Gastroesophageal sphincter (tissue), 4 donors: ENCODE results near the gene DUSP6. TPM values are rescaled to one million over a fixed set of nuclear protein-coding genes. Genes with fewer than 3 reads are reported as not detected.

Experiments used
- ATAC-seq: fragments of 150-250 bp; one replicate; pipeline ENCODE4 v1.9.1; 2016; ENCODE audit warnings: mild to moderate bottlenecking, moderate library complexity
- H3K27ac ChIP-seq, 4 donors: fragments of 200-600 bp; sonication (generic) in 3 of 4; 1 replicate in 3 of 4; 2 replicates in 1 of 4; pipeline ENCODE4 v1.5.1; 2016 to 2019
- H3K27me3 ChIP-seq: fragments of 200-600 bp; sonication (generic); one replicate; pipeline ENCODE4 v1.5.1; 2019
- H3K36me3 ChIP-seq, 2 donors: fragments of 200-600 bp; sonication (generic); one replicate each; pipeline ENCODE4 v1.5.1; 2019; ENCODE audit warnings: control low read depth in 1 of 2
- H3K4me1 ChIP-seq, 3 donors: fragments of 200-600 bp; sonication (generic); 1 replicate in 2 of 3; 2 replicates in 1 of 3; pipeline ENCODE4 v1.5.1; 2016 to 2019; ENCODE audit warnings: control low read depth in 2 of 3
- H3K4me3 ChIP-seq, 2 donors: fragments of 200-600 bp; sonication (generic); one replicate each; pipeline ENCODE4 v1.5.1; 2019; ENCODE audit warnings: mild to moderate bottlenecking in 1 of 2, moderate library complexity in 1 of 2
- H3K9me3 ChIP-seq, 3 donors: fragments of 200-600 bp; sonication (generic); one replicate each; pipeline ENCODE4 v1.5.1; 2017 to 2019; ENCODE audit warnings: control low read depth in 2 of 3
- EP300 ChIP-seq: sonication (generic); formaldehyde crosslinking; IDR thresholded peaks from one replicate; pipeline ENCODE4 v1.6.1; 2017; ENCODE audit warnings: antibody characterized with exemption, mild to moderate bottlenecking
- POLR2A ChIP-seq, 2 donors: fragments of 450-650 bp; IDR thresholded peaks; one replicate each; pipeline ENCODE4 v1.6.1; 2017; ENCODE audit warnings: antibody characterized with exemption in 2 of 2, mild to moderate bottlenecking in 2 of 2, moderate library complexity in 1 of 2
- POLR2AphosphoS5 ChIP-seq: sonication (generic); formaldehyde crosslinking; IDR thresholded peaks from one replicate; pipeline ENCODE4 v1.6.1; 2017; ENCODE audit warnings: antibody characterized with exemption
- WGBS, 2 donors: methylation state at CpG; one replicate each; pipeline ENCODE4 v1.1.5; 2018; ENCODE audit warnings: low coverage in 1 of 2; 5-methylcytosine and 5-hydroxymethylcytosine counted together
- total RNA-seq, 4 donors: library from RNA; depleted of rRNA; stranded (reverse); fragments of >200 nt; gene quantifications; one replicate each; pipeline ENCODE4 v1.1.0, GENCODE V29; 2016
- TF ChIP-seq, protein P1 (sequence below), 4 experiments: fragments of 200-600 bp in 2 of 4; fragments of 450-650 bp in 2 of 4; sonication (generic) in 1 of 4; IDR thresholded peaks; one replicate each; pipeline ENCODE4 v1.5.1; 2017 to 2019; ENCODE audit warnings: antibody characterized with exemption in 4 of 4, mild to moderate bottlenecking in 2 of 4, moderate library complexity in 2 of 4

The DUSP6 gene
- total RNA-seq, 4 donors from 2014 or later, result 52.8 to 73.8 (median 58.5) TPM

DNA sequence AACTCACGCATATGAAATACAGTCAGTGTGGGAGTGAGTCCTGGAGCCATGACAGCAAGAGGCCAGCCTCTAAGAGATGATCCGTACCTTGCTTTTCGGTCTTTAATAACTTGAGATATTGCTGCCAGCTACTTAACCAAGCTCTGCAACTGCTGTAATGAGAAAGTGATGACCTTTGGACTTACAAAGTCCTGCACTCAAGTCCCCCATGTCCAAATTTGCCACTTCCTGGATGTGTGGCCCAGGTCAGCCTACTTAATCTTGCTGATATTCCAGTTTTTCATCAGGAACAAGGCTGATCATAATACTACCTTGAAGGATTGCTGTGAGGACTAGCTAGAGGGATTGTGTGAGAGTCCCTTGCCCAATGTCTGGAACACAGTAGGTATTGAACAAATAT is 33.8 kb upstream of the DUSP6 start:
- H3K27me3 ChIP-seq, result no peaks in the 10 kb centered on the region
- no peak for ATAC-seq
- peaks cover 4 to 64% (median 15%) of the 10 kb centered on the region in 3 donors for H3K4me1 ChIP-seq
- WGBS, 2 donors, result 57 to 64% methylated on average over 3 of the region's 3 CpGs
- no peaks in the 10 kb centered on the region for H3K36me3 ChIP-seq
- no peaks in the 10 kb centered on the region for H3K9me3 ChIP-seq
- TF ChIP-seq POLR2AphosphoS5, result no peak
- no peak for TF ChIP-seq EP300
- no peak for TF ChIP-seq POLR2A (IDR thresholded peaks at IDR 0.05)
- TF ChIP-seq, protein P1, sequence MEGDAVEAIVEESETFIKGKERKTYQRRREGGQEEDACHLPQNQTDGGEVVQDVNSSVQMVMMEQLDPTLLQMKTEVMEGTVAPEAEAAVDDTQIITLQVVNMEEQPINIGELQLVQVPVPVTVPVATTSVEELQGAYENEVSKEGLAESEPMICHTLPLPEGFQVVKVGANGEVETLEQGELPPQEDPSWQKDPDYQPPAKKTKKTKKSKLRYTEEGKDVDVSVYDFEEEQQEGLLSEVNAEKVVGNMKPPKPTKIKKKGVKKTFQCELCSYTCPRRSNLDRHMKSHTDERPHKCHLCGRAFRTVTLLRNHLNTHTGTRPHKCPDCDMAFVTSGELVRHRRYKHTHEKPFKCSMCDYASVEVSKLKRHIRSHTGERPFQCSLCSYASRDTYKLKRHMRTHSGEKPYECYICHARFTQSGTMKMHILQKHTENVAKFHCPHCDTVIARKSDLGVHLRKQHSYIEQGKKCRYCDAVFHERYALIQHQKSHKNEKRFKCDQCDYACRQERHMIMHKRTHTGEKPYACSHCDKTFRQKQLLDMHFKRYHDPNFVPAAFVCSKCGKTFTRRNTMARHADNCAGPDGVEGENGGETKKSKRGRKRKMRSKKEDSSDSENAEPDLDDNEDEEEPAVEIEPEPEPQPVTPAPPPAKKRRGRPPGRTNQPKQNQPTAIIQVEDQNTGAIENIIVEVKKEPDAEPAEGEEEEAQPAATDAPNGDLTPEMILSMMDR (IDR thresholded peaks at IDR 0.05), result no peak
- peak overlapping the region; percentile 3 to 79 (median 73) for H3K27ac ChIP-seq
- no peak overlapping the region for H3K4me3 ChIP-seq

DNA sequence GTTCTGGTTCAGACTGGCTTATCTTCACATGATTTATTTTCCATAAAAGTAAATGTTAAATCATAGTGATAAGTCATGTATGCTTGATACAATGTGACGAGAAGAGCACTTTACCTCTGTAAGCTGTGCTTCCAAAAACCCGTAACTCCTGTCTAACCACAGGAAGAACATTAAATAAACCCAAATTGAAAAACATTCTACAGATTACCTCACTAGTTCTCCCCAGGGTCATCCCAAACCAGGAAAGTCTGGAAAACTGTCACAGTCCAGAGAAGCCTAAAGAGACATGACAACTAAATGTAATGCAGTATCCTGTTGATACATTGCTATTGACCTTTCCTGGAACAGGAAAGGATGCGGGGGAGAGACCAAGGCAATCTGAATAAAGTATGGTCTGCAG is 32.5 kb upstream of the DUSP6 start:
- ATAC-seq, result no peak
- 26 to 55% methylated on average over 3 of the region's 3 CpGs for WGBS, 2 donors
- Histone ChIP-seq H3K4me3 (no peak overlapping the region), H3K9me3 (no peaks in the 10 kb centered on the region), H3K36me3 (no peaks in the 10 kb centered on the region), H3K27ac (peak overlapping the region; percentile 7 to 90 (median 78)), H3K27me3 (no peaks in the 10 kb centered on the region), H3K4me1 (peaks cover 4 to 54% (median 15%) of the 10 kb centered on the region in 3 donors)
- no peak for TF ChIP-seq POLR2AphosphoS5
- TF ChIP-seq EP300, result no peak
- no peak for TF ChIP-seq POLR2A (IDR thresholded peaks at IDR 0.05)
- TF ChIP-seq, protein P1 (IDR thresholded peaks at IDR 0.05), result no peak

DNA sequence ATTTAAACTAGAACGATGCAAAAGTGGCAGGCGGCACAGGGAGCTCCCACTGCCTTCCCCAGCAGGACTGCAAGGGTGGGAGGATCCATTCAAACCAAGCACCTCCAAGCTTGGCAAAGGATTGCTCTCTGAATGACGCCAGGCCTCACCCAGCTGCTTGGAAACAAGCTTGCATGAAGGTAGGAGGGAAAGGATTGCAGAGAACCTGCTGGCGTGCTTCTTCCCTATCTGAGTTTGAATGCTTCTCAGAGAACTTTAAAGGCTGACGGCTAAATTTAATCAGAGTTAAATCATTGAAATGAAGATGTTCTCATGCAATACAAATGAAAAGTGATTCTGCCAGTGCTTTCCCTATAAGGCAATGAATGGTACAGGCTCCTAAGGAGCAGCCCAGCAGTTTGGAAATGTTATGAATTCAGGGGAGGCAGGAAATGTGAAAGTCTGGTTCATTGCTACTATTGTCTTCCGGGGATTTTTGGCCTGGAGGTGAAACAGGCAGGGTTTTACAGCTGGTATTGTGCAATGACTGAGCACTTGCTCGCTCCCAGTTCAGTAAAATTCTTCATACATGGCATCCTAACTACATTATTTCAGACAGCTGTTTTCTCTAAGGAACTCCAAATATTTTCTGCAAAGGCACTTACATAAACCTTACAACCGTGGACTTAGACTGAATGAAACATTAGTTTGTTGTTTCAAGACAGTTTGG is 31.9 kb upstream of the DUSP6 start:
- peak overlapping the region; percentile 7 to 90 (median 78) for H3K27ac ChIP-seq
- peak; percentile 86 for ATAC-seq
- H3K4me1 ChIP-seq, result peaks cover 4 to 48% (median 15%) of the 10 kb centered on the region in 3 donors
- 9 to 21% methylated on average over 8 of the region's 8 CpGs for WGBS, 2 donors
- H3K36me3 ChIP-seq, result no peaks in the 10 kb centered on the region
- no peaks in the 10 kb centered on the region for H3K27me3 ChIP-seq
- H3K4me3 ChIP-seq, result peak overlapping the region; percentile 1 to 15
- TF ChIP-seq POLR2AphosphoS5 (peak; percentile 67), POLR2A (IDR thresholded peaks at IDR 0.05) (no peak), EP300 (no peak)
- TF ChIP-seq, protein P1 (IDR thresholded peaks at IDR 0.05), result no peak
- no peaks in the 10 kb centered on the region for H3K9me3 ChIP-seq

DNA sequence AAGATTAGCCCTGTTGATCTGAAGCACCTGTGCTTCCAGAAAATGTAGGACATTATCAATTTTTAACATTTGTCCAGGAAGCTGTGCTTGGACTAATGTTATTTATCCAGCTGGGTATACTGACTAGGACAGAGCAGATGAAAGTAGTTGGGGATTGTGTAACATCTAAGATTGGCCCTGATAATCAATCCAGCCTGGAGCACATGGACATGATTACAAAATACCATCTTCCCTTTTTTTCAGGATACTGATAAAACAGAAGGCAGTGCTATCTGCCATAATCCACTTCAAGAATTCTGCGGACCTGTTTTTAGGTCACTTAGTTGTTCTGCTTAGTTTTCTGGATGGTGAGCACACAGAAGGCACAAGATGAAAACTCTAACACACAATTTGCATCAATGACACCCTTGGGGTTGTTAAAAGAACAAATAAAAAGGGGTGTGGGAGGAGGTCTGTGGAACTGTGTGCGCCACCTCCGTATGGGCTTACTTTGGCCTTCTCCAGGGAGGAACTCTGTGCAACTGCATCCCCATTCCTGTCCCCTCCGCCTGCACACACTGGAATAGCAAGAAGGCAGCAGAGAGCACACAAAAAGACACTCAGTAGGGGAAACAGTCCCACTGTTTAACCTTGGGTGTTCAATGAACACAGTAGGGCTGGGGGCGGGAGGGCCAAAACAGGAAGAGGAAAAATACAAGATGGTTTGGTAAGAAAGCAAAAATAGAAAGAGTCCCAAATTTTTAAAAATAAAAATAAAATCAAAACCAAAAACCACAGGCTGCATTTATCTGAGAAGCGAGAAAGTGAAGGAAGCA is 31.1 kb upstream of the DUSP6 start:
- ATAC-seq, result peak; percentile 56
- Histone ChIP-seq H3K4me3 (no peak overlapping the region), H3K9me3 (no peaks in the 10 kb centered on the region), H3K27ac (peak overlapping the region; percentile 7 to 90 (median 78)), H3K4me1 (peaks cover 4 to 45% (median 15%) of the 10 kb centered on the region in 3 donors), H3K36me3 (no peaks in the 10 kb centered on the region), H3K27me3 (no peaks in the 10 kb centered on the region)
- no peak for TF ChIP-seq POLR2AphosphoS5
- TF ChIP-seq, protein P1 (IDR thresholded peaks at IDR 0.05), result no peak
- TF ChIP-seq POLR2A (IDR thresholded peaks at IDR 0.05), result no peak
- no peak for TF ChIP-seq EP300
- 20 to 52% methylated on average over 1 to 5 of the region's 6 CpGs for WGBS, 2 donors
